Neuron (in vitro differentiated cells): ENCODE data around the gene RAPGEF2.
"Not testable (repeated sequence)": the region's sequence is repeated elsewhere in the genome, so short reads cannot be mapped to it uniquely, and the experiment has no call there.

Experiments used
- H2AFZ ChIP-seq: one replicate; pipeline ENCODE4 v1.6.1; 2013; ENCODE audit warnings: low read depth, mild to moderate bottlenecking, inconsistent platforms, low read length, moderate library complexity
- H3K27me3 ChIP-seq: one replicate; pipeline ENCODE4 v1.6.1; 2013; ENCODE audit warnings: low read length; ENCODE audit not compliant: insufficient read depth
- H3K36me3 ChIP-seq: one replicate; pipeline ENCODE4 v1.6.1; 2013; ENCODE audit warnings: low read length; ENCODE audit not compliant: insufficient read depth
- H3K4me1 ChIP-seq: one replicate; pipeline ENCODE4 v1.6.1; 2013; ENCODE audit warnings: low read length; ENCODE audit not compliant: insufficient read depth
- H3K4me3 ChIP-seq: 2 replicates; pipeline ENCODE4 v1.5.1; 2013; ENCODE audit warnings: mild to moderate bottlenecking, low read length, moderate library complexity
- H3K9me3 ChIP-seq: one replicate; pipeline ENCODE4 v1.6.1; 2013; ENCODE audit warnings: low read length

Gene RAPGEF2

GRCh38 chr4:159146488-159146887 lies 43.6 kb downstream of the RAPGEF2 start:
- no peaks in the 10 kb centered on the region for H3K9me3 ChIP-seq
- no peaks in the 10 kb centered on the region for H3K4me1 ChIP-seq
- no peaks in the 10 kb centered on the region for H3K27me3 ChIP-seq

GRCh38 chr4:159148441-159148840 lies 45.6 kb downstream of the RAPGEF2 start:
- no peaks in the 10 kb centered on the region for H3K4me1 ChIP-seq
- H3K27me3 ChIP-seq: no peaks in the 10 kb centered on the region
- no peaks in the 10 kb centered on the region for H3K9me3 ChIP-seq
- H2AFZ ChIP-seq: no peak overlapping the region
- H3K4me3 ChIP-seq: no peak overlapping the region
- peaks cover 2% of the 10 kb centered on the region for H3K36me3 ChIP-seq

More at GRCh38 chr4:159146488-159146887, 43.6 kb downstream of the RAPGEF2 start:
- peaks cover 2% of the 10 kb centered on the region for H3K36me3 ChIP-seq
- H3K4me3 ChIP-seq: no peak overlapping the region
- no peak overlapping the region for H2AFZ ChIP-seq

- no peaks in the 10 kb centered on the region for H3K4me1 ChIP-seq
- no peaks in the 10 kb centered on the region for H3K9me3 ChIP-seq
- H3K27me3 ChIP-seq: no peaks in the 10 kb centered on the region
- peaks cover 2% of the 10 kb centered on the region for H3K36me3 ChIP-seq
- no peak overlapping the region for H3K4me3 ChIP-seq
- no peak overlapping the region for H2AFZ ChIP-seq
Measured at GRCh38 chr4:159149666-159150065, 46.8 kb downstream of the RAPGEF2 start.

GRCh38 chr4:159150396-159150795 lies 47.5 kb downstream of the RAPGEF2 start:
- H3K9me3 ChIP-seq: no peaks in the 10 kb centered on the region
- no peak overlapping the region for H3K4me3 ChIP-seq
- no peaks in the 10 kb centered on the region for H3K27me3 ChIP-seq

GRCh38 chr4:159150821-159151390 lies 48.0 kb downstream of the RAPGEF2 start:
- H3K36me3 ChIP-seq: no peaks in the 10 kb centered on the region
- H3K4me1 ChIP-seq: no peaks in the 10 kb centered on the region
- no peak overlapping the region for H3K4me3 ChIP-seq
- H3K27me3 ChIP-seq: no peaks in the 10 kb centered on the region
- H3K9me3 ChIP-seq: no peaks in the 10 kb centered on the region
- no peak overlapping the region for H2AFZ ChIP-seq

More at GRCh38 chr4:159150396-159150795, 47.5 kb downstream of the RAPGEF2 start:
- Histone ChIP-seq H2AFZ (no peak overlapping the region), H3K4me1 (no peaks in the 10 kb centered on the region), H3K36me3 (peaks cover 2% of the 10 kb centered on the region)

- H3K27me3 ChIP-seq: no peaks in the 10 kb centered on the region
- no peaks in the 10 kb centered on the region for H3K36me3 ChIP-seq
- no peaks in the 10 kb centered on the region for H3K9me3 ChIP-seq
- no peak overlapping the region for H3K4me3 ChIP-seq
- no peak overlapping the region for H2AFZ ChIP-seq
- peaks cover 1% of the 10 kb centered on the region for H3K4me1 ChIP-seq
Measured at GRCh38 chr4:159151689-159152088, 48.8 kb downstream of the RAPGEF2 start.

GRCh38 chr4:159152181-159152580 lies 49.3 kb downstream of the RAPGEF2 start:
- no peaks in the 10 kb centered on the region for H3K36me3 ChIP-seq
- no peak overlapping the region for H3K4me3 ChIP-seq
- peaks cover 6% of the 10 kb centered on the region for H3K4me1 ChIP-seq
- no peaks in the 10 kb centered on the region for H3K27me3 ChIP-seq
- H2AFZ ChIP-seq: no peak overlapping the region
- H3K9me3 ChIP-seq: no peaks in the 10 kb centered on the region

- H3K36me3 ChIP-seq: no peaks in the 10 kb centered on the region
- H3K4me3 ChIP-seq: no peak overlapping the region
- no peaks in the 10 kb centered on the region for H3K9me3 ChIP-seq
- H2AFZ ChIP-seq: no peak overlapping the region
- H3K27me3 ChIP-seq: no peaks in the 10 kb centered on the region
- H3K4me1 ChIP-seq: peaks cover 14% of the 10 kb centered on the region
Measured at GRCh38 chr4:159153669-159154068, 50.8 kb downstream of the RAPGEF2 start.

- H3K9me3 ChIP-seq: no peaks in the 10 kb centered on the region
- H2AFZ ChIP-seq: no peak overlapping the region
- no peaks in the 10 kb centered on the region for H3K36me3 ChIP-seq
- H3K4me3 ChIP-seq: no peak overlapping the region
- H3K27me3 ChIP-seq: no peaks in the 10 kb centered on the region
- H3K4me1 ChIP-seq: peaks cover 21% of the 10 kb centered on the region
Measured at GRCh38 chr4:159155119-159155518, 52.2 kb downstream of the RAPGEF2 start.

GRCh38 chr4:159158083-159158617 lies 55.3 kb downstream of the RAPGEF2 start:
- H2AFZ ChIP-seq: no peak overlapping the region
- H3K27me3 ChIP-seq: no peaks in the 10 kb centered on the region
- peaks cover 21% of the 10 kb centered on the region for H3K4me1 ChIP-seq
- H3K36me3 ChIP-seq: no peaks in the 10 kb centered on the region
- H3K4me3 ChIP-seq: no peak overlapping the region
- no peaks in the 10 kb centered on the region for H3K9me3 ChIP-seq

- no peaks in the 10 kb centered on the region for H3K9me3 ChIP-seq
- H3K4me3 ChIP-seq: no peak overlapping the region
- H3K36me3 ChIP-seq: no peaks in the 10 kb centered on the region
- no peak overlapping the region for H2AFZ ChIP-seq
- no peaks in the 10 kb centered on the region for H3K27me3 ChIP-seq
- peaks cover 21% of the 10 kb centered on the region for H3K4me1 ChIP-seq
Measured at GRCh38 chr4:159158985-159159384, 56.1 kb downstream of the RAPGEF2 start.

- no peaks in the 10 kb centered on the region for H3K9me3 ChIP-seq
- H3K4me1 ChIP-seq: peaks cover 21% of the 10 kb centered on the region
Measured at GRCh38 chr4:159159611-159160010, 56.7 kb downstream of the RAPGEF2 start.

GRCh38 chr4:159160242-159160641 lies 57.4 kb downstream of the RAPGEF2 start:
- no peaks in the 10 kb centered on the region for H3K36me3 ChIP-seq
- H3K9me3 ChIP-seq: no peaks in the 10 kb centered on the region
- H3K27me3 ChIP-seq: no peaks in the 10 kb centered on the region
- H3K4me1 ChIP-seq: peaks cover 21% of the 10 kb centered on the region
- H2AFZ ChIP-seq: no peak overlapping the region
- no peak overlapping the region for H3K4me3 ChIP-seq

More at GRCh38 chr4:159159611-159160010, 56.7 kb downstream of the RAPGEF2 start:
- Histone ChIP-seq H3K27me3 (no peaks in the 10 kb centered on the region), H3K4me3 (no peak overlapping the region), H3K36me3 (no peaks in the 10 kb centered on the region), H2AFZ (no peak overlapping the region)

- H3K4me1 ChIP-seq: peaks cover 21% of the 10 kb centered on the region
- H2AFZ ChIP-seq, H3K36me3 ChIP-seq: not testable (repeated sequence)
Measured at GRCh38 chr4:159161436-159161835, 58.6 kb downstream of the RAPGEF2 start.

More at GRCh38 chr4:159161436-159161835, 58.6 kb downstream of the RAPGEF2 start:
- H3K27me3 ChIP-seq, H3K9me3 ChIP-seq, H3K4me3 ChIP-seq: not testable (repeated sequence)
